HL-60/S4 treated with phorbol 12-myristate 13-acetate at 8.2 ng/mL for 4 days and 3 days (cell line): ENCODE results near the gene MYZAP.

Source experiments
- in situ Hi-C: fragments of 300-500 bp; cut with MboI; formaldehyde crosslinking; loops from 2 replicates; pipeline ENCODE4 v1.15.0; 2022; ENCODE audit warnings: low sequenced_read_pairs

Gene MYZAP

DNA sequence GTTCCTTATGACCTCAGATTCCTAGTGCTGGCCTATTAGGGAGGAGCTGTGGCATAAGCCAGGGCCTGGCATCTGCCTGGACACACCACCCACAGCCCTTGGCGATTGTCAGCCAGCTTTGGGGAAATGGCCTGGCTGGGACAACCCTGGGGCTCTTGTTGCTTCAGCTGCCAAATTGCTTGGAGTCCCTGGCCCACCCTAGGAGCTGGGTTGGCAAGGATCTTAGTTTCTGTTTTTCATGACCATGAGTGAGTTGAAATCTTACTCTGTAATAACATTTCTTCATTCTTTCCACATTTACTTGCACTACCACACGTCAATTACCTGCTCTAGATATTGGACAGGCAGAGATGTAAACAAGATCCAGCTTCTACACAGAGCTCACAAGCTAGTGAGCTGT lies 1.9 kb upstream of the MYZAP start:
- in situ Hi-C loops: no loop called here

DNA sequence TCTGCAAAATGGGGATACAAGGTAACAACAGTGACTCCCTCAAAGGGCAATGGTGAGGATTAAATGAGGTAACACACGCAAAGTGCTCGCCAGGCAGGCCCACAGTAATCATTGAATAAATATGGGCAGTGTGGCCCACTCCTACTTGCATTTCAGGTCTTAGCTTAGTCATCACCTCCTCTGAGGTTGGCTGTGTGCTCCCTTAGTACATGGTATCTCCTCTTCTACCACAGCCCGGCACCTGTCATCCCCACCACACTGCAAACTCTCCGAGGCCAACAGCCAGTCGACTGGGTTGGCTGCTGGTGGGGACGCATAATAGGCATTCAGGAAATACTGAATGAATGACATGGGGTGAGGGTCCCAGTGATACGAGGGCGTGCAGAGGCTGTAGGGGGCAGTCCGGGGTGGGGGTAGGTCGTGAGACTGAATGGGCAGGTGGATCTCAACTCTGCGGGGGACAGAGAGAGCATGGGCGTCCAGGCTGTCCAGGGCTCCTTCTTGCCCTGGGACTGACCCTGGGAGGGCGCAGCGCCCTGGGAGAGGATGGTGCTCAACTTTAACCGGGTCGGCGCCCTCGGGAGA lies 375 bp upstream of the MYZAP start:
- in situ Hi-C loops: no loop called here

DNA sequence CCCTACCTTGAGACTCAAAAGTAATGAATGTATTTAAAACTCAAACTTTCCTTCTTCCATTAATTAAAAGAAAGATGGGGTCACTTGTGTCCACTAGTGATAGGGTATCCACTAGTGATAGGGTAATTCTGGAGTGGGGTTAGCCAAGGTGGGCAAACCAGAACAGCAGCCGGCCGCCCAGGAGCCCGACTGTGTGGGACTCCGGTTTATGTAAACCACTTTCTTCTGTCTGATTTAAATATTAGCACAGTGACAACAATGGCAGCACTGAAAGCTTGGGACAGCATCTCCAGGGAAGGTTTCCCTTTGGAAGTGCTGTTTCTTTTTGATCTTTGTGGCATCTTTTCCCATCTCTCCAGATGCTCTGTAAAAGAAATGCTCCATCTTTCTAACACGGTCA lies 722 bp downstream of the MYZAP start:
- in situ Hi-C loops: no loop called here

DNA sequence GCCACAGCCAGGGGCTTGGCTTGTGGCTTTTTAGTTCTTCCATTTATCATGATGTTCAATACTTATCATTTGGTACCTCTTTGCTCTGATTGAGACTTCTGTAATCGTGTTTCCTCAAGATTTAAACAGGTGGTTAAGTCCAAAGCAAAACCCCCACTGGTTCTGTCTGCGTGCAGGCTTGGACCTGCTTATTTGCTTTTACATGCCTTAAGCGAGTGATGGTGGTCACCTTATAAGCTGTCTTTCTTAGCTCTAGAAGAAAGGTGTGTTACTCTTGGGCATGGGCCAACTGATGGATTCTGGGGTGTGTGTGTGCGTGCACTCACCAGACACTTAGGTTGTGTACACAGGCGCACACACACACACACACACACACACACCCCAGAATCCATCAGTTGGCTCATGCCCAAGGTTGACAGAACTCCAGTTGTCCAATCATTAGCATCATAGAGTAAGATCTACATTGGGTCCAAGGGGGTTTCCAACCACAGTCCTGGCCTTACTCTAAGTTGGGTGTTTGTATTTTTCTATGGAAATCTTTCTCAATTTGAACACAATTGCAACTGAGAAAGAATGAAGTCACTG lies 1.2 kb downstream of the MYZAP start:
- in situ Hi-C loops: no loop called here

DNA sequence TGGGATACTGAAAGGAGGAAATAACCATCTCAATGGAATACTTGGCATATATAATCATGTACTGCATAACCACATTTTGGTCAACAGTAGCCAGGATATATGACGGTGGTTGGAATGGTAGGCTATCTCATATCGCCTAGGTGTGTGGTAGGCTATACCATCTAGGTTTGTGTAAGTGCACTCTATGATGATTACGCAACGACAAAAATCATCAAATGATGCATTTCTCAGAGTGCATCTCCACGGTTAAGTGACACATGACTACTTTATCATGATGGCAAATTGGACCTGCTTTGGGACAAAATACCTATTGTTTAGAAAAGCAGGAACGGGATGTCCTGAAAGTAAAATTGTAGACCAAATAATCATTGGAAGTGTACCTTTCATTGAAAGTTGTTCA lies 2.8 kb downstream of the MYZAP start:
- in situ Hi-C loops: no loop called here

DNA sequence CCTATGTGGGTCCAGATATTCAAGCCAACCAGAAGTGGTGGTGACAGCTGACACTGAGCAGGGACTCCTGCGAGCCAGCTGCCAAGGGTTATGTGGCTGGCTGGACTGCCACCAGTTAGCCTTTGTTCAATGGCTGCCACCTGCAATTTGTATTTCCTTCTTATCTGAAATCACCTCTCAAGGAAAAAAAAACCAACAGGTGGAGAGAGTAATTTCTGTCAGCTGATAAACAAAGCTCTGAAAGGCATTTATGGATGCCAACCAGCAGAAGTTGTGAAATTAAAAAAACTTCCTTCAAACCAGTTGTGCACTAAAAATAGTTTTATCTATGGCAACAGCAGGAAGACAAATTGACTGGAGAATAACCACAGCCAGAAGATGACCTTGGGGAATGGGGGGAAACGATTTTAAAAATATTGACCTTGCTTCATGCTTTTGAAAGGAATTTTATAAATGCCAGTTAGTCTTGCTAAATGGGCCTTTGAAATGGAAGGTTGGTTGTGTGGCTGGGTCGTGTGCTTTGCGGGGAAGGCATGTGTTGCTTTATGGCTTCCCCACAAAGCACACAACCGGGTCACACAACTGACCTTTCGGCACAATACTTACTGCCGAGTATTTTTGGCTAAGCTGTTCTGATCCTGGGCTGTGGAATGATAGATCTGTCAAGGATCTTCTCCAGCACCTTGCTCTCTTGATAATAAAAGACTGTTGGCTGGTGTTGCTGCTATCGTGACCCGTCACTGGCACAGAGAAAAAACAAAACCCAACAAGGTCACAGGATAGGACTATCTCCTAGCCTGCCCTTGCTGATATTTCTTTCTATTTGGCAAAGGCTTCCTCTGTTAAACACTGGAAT lies 3.5 kb downstream of the MYZAP start:
- in situ Hi-C loops: no loop called here

DNA sequence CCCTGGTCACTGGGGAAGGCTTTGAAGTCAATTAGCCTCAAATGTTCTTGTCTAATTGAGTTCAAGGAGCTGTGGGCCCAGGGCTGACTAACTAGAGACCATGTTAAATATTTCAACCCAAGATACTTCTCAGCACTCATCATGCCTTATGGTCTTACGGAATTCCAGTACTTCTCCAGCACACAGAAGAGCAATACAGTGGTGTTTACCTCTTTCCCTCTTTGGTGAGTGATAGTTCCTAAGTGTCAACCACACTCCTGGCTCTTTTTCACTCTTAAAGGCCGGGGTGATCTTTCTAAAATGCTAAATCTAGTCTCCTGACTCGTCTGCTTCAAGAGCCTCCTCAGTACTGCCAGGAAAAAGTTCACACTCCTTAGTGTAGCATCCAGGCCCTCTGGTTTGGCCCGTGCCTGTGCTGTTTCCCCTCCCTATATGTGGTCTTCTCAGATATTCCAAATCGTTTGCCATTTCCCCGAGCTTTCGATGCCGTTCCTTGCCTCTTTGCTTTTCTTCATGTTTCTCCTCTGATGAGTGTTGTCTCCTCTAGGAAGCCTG lies 4.7 kb downstream of the MYZAP start:
- in situ Hi-C loops: no loop called here

DNA sequence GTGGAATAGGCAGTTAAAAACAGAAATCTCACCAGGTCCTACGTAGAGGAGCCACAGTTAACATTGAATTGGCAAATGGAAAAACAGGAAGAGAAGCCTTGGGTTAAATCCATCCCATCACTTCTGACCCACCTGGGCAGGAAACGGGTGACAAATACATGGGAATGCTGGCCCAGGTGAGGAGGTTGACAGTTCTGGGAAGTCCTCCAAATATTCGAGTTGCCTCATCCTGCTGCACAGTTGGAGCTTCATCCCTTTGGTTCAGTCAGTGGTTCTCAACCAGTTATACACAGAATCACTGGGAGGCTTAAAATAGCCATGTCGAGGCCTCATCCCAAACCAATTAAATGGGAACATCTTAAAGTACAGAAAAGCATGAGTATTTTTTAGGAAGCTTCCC lies 5.3 kb downstream of the MYZAP start:
- in situ Hi-C loops: no loop called here

DNA sequence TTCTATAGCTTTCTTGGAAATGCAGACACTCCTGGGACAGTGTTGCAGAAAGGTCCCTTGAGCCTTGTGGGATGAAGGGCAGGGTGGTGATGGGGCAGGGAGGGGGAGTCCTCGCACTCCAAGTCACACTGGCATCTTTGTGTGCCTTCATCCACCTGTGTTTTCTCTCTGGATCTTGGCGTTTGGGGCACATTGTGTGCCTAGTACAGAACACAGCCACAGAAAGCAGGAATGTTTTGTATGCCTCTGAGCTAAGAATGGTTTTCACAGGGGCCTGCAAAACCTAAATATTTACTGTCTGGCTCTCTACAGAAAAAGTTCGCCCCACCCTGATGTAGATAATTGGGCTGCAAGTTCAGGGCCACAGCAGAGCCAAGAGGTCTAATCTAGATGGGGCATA lies 5.7 kb downstream of the MYZAP start:
- in situ Hi-C loops: no loop called here

DNA sequence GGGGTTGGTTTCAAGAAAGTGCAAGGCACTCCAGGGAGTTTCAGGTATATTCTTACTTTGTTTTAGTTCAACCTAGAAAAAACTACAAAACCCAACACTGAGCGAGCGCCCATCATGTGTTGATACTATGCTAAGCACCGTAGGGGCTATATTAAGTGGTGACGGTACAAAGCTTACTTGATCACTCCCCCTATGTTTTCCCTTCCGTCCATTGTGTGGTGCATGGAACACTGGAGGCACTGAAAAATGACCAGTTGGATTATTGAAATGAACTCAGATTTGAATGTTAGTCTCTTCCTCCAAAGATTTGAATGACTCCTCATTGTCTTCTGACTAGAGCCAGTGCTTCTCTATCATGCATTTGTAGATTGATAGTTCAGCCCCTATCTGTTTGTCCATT lies 6.6 kb downstream of the MYZAP start:
- in situ Hi-C loops: no loop called here

DNA sequence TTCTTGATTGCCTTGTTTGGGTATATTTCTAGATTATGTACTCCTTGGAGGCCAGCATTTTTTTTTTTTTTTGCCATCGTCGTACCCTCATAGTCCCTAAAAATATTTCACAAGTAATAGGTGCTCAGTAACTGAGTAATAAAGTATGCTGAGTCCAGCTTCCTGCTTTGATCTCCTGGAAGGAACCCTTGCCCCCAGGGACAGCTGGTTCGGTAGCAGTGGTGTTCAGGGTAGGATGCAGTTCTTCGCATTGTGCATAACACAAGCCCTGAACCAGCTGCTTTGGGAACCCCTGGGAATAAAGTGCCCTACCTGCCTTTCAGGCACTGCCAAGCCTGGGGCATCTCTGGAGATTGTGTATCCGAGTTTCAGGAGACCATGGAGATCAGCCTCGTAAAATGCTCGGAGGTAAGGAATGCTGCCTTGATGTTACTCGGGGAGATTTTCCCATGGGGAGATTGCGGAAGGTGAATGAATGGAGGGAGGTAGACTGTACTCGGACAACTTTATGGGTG lies 7.6 kb downstream of the MYZAP start:
- in situ Hi-C loops: no loop called here

DNA sequence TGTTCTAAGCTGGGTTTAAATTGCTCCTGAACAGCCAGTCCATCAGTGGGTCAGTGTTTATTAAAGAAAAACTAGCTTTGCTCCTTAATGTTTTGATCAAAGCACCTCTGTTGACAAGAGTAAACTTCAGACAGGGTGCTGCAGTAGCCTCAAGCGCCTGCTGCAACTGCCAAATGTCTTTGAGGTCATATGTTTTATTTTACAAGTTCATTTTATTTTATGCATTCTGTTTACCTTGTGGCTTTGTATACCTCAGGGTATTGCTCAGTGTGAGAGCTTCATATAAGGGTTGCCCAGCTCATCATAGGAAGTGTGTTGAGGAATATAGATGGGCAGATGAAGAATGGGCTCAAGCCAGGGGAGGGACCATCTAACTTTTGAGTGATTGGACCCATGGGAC lies 8.5 kb downstream of the MYZAP start:
- in situ Hi-C loops: no loop called here

DNA sequence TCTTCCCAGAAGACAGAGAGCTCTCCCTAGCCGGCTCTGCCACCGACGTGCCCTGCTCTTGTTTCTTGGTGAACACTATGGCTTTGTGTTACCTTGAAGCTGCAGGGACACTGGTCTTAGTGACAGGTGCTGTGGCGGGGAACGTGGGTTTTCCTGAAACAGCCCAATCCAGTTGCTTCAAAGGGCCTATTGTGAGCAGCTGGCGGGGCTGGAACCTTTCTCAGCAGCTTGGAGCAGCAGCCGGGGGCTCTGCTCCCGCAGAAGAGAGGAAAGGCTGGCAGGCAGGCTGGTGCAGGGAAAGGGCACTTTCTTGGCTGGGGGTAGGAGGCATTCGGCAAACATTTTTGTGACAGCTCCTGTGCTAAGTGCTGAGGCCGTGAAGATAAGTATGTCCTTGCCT lies 12.8 kb downstream of the MYZAP start:
- in situ Hi-C loops: no loop called here

DNA sequence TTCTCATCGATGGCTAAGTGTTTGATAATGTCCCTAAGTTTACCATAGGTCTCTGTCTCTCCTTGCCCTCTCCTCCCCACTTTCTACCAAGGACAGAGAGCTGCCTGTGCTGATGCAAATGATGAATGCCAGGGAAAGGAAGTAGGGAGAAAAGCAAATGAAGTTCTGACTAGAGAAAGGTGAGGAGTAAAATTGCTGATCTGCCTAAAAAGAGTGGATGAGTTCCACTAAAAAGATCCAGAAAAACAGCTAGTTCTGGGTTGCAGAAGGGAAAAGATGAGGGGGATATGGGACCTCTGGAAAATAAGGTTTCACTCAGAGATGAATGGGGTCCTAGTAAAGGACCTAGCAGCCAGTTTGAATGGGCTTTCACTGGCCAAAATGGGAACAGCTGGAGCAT lies 13.8 kb downstream of the MYZAP start:
- in situ Hi-C loops: no loop called here

DNA sequence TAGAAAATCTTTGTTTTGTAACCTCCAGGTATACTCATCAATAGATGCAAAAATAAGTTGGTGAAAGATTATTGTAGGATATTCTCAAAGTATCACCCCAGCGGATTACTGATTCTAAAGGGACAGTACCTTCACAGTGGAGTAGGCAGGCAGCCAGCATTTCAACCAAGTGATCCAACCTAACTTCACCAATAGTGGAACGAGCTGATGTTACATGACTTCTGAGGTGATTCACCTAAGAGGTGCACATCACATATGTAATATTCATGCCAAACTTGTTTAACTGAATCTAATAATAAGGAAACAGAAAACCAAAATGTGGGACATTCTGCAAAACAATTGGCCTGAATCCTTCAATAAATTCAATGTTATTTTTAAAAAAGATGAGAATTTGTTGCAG lies 14.3 kb downstream of the MYZAP start:
- in situ Hi-C loops: no loop called here

DNA sequence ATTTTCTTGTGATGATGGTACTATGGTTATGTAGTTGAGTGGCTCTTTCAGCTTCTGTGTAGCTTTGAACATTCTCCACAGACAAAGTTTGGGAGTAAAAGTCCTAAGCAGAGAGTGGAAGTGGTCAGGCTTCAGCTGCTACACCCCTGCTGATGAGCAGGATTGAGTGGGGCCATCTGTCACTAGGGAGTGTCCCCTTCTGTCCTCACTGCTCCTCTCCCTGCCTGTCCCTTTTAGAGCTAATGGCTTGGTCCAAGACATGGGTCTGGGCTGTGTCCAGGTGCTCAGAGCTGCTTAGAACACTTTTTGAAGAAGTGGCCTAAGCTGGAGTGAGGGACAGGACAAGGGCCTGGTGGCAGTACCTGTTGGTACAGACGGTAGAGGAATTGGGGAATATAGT lies 15.1 kb downstream of the MYZAP start:
- in situ Hi-C loops: no loop called here

DNA sequence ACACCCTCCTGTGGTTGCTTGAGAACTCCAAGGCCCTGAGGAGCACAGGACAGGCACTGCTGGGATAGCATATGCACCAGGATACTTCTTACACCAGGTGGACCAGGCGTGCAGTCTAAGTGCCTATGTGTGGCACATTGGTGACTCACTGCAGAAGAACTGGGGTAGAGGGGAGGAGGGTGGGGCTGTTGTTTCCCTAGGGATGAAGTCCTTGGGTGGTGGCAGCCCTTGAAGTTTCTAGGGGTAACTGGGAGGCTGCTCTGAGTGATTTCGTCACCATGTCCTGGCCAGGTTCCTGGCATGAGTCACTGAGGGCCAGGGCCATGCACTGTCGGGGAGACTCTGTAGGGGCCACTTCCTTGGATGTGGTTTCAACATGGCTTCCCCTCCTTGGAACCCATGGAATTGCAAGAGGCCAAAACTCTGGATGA lies 15.9 kb downstream of the MYZAP start:
- in situ Hi-C loops: no loop called here

DNA sequence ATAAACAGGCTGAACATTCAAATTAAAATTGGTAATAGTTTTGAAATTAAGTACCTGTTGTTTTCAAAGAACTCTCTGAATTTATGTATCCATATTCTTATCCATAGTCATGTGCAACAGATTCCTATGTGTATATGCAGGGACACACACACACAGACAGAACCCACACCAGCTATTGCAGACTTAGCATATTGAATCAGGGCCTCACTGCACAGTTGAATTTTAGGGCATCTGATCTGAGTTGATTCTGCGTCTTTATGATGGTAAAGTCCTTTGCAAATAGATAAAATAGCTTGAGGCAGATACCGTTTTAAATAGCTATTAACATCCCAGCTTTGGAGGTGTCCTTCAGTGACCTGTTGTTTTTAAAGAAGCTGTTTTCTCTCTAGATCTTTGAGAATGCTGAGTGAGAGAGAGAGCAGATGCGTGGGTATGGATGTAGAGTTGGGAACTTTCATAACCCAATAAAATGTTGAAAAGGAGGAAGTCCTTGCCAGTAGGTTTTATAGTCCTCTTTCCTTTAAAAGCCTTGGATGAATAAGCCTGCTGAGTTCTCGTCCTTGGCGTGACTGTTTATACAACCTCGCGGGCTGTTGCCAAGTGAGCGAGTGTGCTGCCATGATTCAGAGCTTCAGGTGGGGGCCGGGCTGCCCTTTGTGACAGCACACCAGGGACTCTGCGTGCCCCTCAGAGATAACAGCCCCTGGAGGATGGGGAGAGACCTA lies 18.3 kb downstream of the MYZAP start:
- in situ Hi-C loops: no loop called here

DNA sequence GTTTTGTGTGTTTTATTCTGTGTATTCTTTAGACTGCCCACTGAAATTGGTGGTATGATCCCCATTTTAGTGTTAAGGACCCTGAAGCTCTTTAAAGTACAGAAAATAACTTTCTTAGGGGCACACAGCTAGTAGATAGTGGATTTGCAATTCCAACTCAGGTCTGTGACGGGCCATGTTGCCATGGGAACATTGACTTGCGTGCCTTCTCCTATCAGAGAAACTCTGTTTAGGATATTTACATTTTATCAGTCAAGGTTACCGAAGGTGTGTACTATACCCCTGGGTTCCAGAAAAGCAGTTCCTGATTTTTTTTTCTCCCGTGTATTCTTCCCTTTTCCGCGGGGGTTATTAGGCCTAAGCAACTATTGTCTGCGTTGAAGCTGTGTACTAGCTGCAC lies 19.4 kb downstream of the MYZAP start:
- in situ Hi-C loops: no loop called here

DNA sequence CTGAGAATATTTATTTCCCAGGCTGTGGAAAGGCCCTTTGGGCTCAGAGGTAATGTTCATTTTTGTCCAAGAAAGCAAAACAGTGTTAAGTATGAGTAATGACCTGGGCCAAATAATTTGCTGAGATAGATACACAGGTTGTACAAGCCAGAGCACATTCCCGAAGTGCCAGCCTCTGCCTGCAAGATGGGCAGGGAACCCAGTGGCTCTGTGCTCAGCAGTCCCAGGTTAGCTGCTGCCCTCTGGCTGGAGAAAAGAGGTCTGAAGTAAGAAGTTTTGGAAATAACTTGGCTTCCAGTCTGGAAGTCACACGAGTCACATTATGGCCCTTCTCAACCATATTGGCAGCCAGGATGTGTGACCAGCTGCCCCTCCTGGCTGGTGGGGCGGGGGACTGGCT lies 20.2 kb downstream of the MYZAP start:
- in situ Hi-C loops: no loop called here

DNA sequence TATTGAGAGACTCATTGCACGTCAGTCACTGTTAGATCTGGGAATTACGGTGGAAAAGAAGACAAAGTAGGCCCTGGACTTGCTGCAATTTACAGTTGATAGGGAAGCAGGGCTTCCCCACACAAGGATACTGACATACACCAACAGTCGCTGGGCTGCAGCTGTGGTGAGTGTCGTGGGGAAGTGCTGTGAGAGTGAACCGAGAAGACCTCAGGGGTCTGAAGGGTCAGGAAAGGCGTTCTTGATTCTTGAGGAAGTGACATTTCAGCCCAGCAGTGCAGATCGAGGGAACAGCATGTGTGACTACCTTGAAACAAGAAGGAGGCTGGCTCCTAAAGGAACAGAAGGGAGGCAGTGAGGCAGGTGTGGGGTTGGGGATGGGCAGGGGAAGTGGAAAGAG lies 22.5 kb downstream of the MYZAP start:
- in situ Hi-C loops: no loop called here
